Measurements from ENCODE around the gene LPCAT1. TPM values are rescaled to one million over a fixed set of nuclear protein-coding genes. Genes with fewer than 3 reads are reported as not detected.

Gene LPCAT1
- total RNA-seq, 1 experiment from 2014 or later, result 75.0 TPM

GRCh38 chr5:1525624-1526189 is 1.9 kb upstream of the LPCAT1 start:
- H3K4me2 ChIP-seq (ENCODE audit: low read length), result no peak overlapping the region
- ChIA-PET RAD21 (ENCODE audit: low non-redundant PET in 1 of 2, low total read pairs in 2 of 2, uncharacterized antibody in 2 of 2, unreplicated experiment in 2 of 2) (no interaction called here), POLR2A (no interaction called here), CTCF (no interaction called here)
- no peak for TF ChIP-seq CBX3 (IDR thresholded peaks at IDR 0.05; ENCODE audit: low read depth)
- TF ChIP-seq RAD21 (IDR thresholded peaks at IDR 0.05; ENCODE audit: low read depth), result no peak
- TF ChIP-seq EZH2phosphoT487 (IDR thresholded peaks at IDR 0.05; ENCODE audit: borderline replicate concordance), result no peak
- TF ChIP-seq CTCF (IDR thresholded peaks at IDR 0.05 in 2 of 3, conservative IDR thresholded peaks at IDR 0.05 in 1 of 3; ENCODE audit: borderline replicate concordance in 1 of 3, insufficient read depth in 1 of 3, low read depth in 2 of 3, low read length in 2 of 3), result no peak
- no peak for TF ChIP-seq TCF7L2 (IDR thresholded peaks at IDR 0.05; ENCODE audit: borderline replicate concordance, extremely low read depth, insufficient read depth, insufficient read length)
- TF ChIP-seq ZFX (IDR thresholded peaks at IDR 0.05), result no peak
- no peak for TF ChIP-seq ATF3 (IDR thresholded peaks at IDR 0.05)
- TF ChIP-seq EGR1 (IDR thresholded peaks at IDR 0.05; ENCODE audit: low read depth), result no peak
- no peak for TF ChIP-seq ELF1 (IDR thresholded peaks at IDR 0.05; ENCODE audit: borderline replicate concordance, low read depth)
- TF ChIP-seq POLR2A (IDR thresholded peaks at IDR 0.05; ENCODE audit: borderline replicate concordance, extremely low read depth, insufficient read depth, insufficient read length), result no peak
- no peak for TF ChIP-seq SP1 (IDR thresholded peaks at IDR 0.05; ENCODE audit: low read depth)
- no peak for TF ChIP-seq ZBTB33 (IDR thresholded peaks at IDR 0.05; ENCODE audit: extremely low read depth, insufficient replicate concordance, low read length)
- TF ChIP-seq SIN3A (IDR thresholded peaks at IDR 0.05; ENCODE audit: low read depth), result no peak
- peaks cover 26% of the 10 kb centered on the region for H3K79me2 ChIP-seq (ENCODE audit: insufficient read depth, low read length)
- no peaks in the 10 kb centered on the region; the same call in 1 of the 2 replicates for H4K20me1 ChIP-seq (ENCODE audit: insufficient read depth)
- no peaks in the 10 kb centered on the region for H3K27me3 ChIP-seq (ENCODE audit: insufficient read depth, low read length)
- no peaks in the 10 kb centered on the region for H3K9me2 ChIP-seq (ENCODE audit: insufficient read depth)
- no peak overlapping the region for H2AFZ ChIP-seq (ENCODE audit: low read depth, low read length, poor library complexity, severe bottlenecking)
- H3K36me3 ChIP-seq (ENCODE audit: control insufficient read depth in 1 of 2, insufficient read depth in 2 of 2, low read length in 2 of 2), result peaks cover 5 to 6% of the 10 kb centered on the region in 2 experiments; a peak in 3 of 4 replicates
- H3K4me3 ChIP-seq (replicated peaks in 1 of 2; ENCODE audit: low read depth in 1 of 2, low read length in 2 of 2), result no peak overlapping the region
- intact Hi-C loops (cut with micrococcal nuclease), result no loop called here
- ATAC-seq, result no peak
- no peaks in the 10 kb centered on the region for H3K9me3 ChIP-seq (ENCODE audit: control insufficient read depth in 1 of 2, insufficient read depth in 1 of 2, low read depth in 1 of 2, low read length in 2 of 2)
- H3K9ac ChIP-seq (ENCODE audit: low read length), result no peak overlapping the region
- DNase-seq (ENCODE audit: low read depth, low spot score), result no peak
- peaks cover 12 to 24% of the 10 kb centered on the region in 2 experiments for H3K4me1 ChIP-seq (ENCODE audit: control insufficient read depth in 1 of 2, insufficient read depth in 2 of 2, low read length in 2 of 2)
- BruUV-seq (replicated peaks), result no TSS peak
- no peak overlapping the region for H3K27ac ChIP-seq (ENCODE audit: low read depth, low read length)

Data from HCT116 (cell line).